ENCODE measurements around the gene NEK1. TPM values are rescaled to one million over a fixed set of nuclear protein-coding genes. Genes with fewer than 3 reads are reported as not detected.

The NEK1 gene
- total and polyA plus RNA-seq, 2 of the 13 experiments (the other 11 are each of a cell fraction or from before 2014, with no cell fraction given), result 2.9 to 5.4 TPM

DNA sequence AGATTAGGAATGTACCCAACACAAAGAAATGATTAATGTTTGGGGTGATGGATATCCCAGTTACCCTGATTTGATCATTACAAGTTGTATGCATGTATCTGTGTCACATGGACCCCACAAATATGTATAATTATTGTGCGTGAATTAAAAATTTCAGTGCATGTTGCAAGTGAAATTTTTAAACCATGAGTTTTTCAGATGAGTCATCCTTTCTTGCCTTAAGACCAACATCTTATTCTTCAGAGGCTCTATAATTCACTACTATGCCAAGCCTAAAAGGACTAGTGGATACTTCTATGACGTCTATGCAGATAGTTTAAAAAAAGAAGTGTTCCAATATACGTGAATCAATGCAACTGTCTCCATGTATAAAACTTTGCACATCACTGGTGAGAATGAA lies 228.7 kb downstream of the NEK1 start (continued):
- TF ChIP-seq, protein P1, sequence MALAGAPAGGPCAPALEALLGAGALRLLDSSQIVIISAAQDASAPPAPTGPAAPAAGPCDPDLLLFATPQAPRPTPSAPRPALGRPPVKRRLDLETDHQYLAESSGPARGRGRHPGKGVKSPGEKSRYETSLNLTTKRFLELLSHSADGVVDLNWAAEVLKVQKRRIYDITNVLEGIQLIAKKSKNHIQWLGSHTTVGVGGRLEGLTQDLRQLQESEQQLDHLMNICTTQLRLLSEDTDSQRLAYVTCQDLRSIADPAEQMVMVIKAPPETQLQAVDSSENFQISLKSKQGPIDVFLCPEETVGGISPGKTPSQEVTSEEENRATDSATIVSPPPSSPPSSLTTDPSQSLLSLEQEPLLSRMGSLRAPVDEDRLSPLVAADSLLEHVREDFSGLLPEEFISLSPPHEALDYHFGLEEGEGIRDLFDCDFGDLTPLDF (CRISPR knock-in tag; IDR thresholded peaks at IDR 0.05), result no peak
- TF ChIP-seq ZNF780A (CRISPR knock-in tag; IDR thresholded peaks at IDR 0.05) (no peak), ZNF3 (CRISPR knock-in tag; IDR thresholded peaks at IDR 0.05) (no peak), PAF1 (CRISPR knock-in tag; IDR thresholded peaks at IDR 0.05) (no peak), RBM22 (optimal IDR thresholded peaks at IDR 0.05; ENCODE audit: low read length) (no peak), GZF1 (CRISPR knock-in tag; IDR thresholded peaks at IDR 0.05) (no peak), JUN (CRISPR knock-in tag; IDR thresholded peaks at IDR 0.05) (no peak), POGZ (CRISPR knock-in tag; IDR thresholded peaks at IDR 0.05) (no peak), ZNF180 (CRISPR knock-in tag; IDR thresholded peaks at IDR 0.05; ENCODE audit: borderline replicate concordance, low read depth) (no peak), MIER2 (CRISPR knock-in tag; IDR thresholded peaks at IDR 0.05) (no peak)
- TF ChIP-seq, protein P2, sequence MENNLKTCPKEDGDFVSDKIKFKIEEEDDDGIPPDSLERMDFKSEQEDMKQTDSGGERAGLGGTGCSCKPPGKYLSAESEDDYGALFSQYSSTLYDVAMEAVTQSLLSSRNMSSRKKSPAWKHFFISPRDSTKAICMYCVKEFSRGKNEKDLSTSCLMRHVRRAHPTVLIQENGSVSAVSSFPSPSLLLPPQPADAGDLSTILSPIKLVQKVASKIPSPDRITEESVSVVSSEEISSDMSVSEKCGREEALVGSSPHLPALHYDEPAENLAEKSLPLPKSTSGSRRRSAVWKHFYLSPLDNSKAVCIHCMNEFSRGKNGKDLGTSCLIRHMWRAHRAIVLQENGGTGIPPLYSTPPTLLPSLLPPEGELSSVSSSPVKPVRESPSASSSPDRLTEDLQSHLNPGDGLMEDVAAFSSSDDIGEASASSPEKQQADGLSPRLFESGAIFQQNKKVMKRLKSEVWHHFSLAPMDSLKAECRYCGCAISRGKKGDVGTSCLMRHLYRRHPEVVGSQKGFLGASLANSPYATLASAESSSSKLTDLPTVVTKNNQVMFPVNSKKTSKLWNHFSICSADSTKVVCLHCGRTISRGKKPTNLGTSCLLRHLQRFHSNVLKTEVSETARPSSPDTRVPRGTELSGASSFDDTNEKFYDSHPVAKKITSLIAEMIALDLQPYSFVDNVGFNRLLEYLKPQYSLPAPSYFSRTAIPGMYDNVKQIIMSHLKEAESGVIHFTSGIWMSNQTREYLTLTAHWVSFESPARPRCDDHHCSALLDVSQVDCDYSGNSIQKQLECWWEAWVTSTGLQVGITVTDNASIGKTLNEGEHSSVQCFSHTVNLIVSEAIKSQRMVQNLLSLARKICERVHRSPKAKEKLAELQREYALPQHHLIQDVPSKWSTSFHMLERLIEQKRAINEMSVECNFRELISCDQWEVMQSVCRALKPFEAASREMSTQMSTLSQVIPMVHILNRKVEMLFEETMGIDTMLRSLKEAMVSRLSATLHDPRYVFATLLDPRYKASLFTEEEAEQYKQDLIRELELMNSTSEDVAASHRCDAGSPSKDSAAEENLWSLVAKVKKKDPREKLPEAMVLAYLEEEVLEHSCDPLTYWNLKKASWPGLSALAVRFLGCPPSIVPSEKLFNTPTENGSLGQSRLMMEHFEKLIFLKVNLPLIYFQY (CRISPR knock-in tag; IDR thresholded peaks at IDR 0.05; ENCODE audit: borderline replicate concordance), result no peak
- TF ChIP-seq, protein P3, sequence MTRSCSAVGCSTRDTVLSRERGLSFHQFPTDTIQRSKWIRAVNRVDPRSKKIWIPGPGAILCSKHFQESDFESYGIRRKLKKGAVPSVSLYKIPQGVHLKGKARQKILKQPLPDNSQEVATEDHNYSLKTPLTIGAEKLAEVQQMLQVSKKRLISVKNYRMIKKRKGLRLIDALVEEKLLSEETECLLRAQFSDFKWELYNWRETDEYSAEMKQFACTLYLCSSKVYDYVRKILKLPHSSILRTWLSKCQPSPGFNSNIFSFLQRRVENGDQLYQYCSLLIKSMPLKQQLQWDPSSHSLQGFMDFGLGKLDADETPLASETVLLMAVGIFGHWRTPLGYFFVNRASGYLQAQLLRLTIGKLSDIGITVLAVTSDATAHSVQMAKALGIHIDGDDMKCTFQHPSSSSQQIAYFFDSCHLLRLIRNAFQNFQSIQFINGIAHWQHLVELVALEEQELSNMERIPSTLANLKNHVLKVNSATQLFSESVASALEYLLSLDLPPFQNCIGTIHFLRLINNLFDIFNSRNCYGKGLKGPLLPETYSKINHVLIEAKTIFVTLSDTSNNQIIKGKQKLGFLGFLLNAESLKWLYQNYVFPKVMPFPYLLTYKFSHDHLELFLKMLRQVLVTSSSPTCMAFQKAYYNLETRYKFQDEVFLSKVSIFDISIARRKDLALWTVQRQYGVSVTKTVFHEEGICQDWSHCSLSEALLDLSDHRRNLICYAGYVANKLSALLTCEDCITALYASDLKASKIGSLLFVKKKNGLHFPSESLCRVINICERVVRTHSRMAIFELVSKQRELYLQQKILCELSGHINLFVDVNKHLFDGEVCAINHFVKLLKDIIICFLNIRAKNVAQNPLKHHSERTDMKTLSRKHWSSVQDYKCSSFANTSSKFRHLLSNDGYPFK (CRISPR knock-in tag; IDR thresholded peaks at IDR 0.05; ENCODE audit: borderline replicate concordance), result no peak

Measured in HepG2 (cell line).